HCT116 (cell line): ENCODE measurements around the gene ZNF780A. TPM values are rescaled to one million over a fixed set of nuclear protein-coding genes. Genes with fewer than 3 reads are reported as not detected.

ENCODE experiments used
- ATAC-seq: fragments of 200-7000 bp; cut with Tn5 transposase; 2 replicates; pipeline ENCODE4 v1.9.1; 2020; ENCODE audit warnings: mild to moderate bottlenecking, moderate library complexity
- BruUV-seq: library from RNA; stranded (reverse); fragments of 400-500 nt; replicated peaks from 2 replicates; lab custom pipeline; 2021; lab: Mats Ljungman, UMichigan
- CTCF ChIA-PET: fragments of 300-600 bp; sonication (Branson Sonifier 250); formaldehyde crosslinking; loops from one replicate; lab custom pipeline; 2021; ENCODE audit warnings: antibody characterized with exemption; lab: Charles Lee
- POLR2A ChIA-PET: fragments of 300-600, 350-600 bp; sonication (Branson Sonifier 250); formaldehyde crosslinking; loops from one replicate; lab custom pipeline; 2021; ENCODE audit warnings: antibody characterized with exemption; lab: Charles Lee
- RAD21 ChIA-PET, 2 experiments: fragments of 300-600 bp; sonication (Branson Sonifier 250); formaldehyde crosslinking; loops; one replicate each; lab custom pipeline; 2023; ENCODE audit warnings: low total read pairs in 2 of 2; ENCODE audit not compliant: uncharacterized antibody in 2 of 2, unreplicated experiment in 2 of 2, low non-redundant PET in 1 of 2; lab: Charles Lee
- DNase-seq: peaks from one replicate; pipeline ENCODE4 v3.0.0-alpha.2; 2010; ENCODE audit warnings: low read depth, low spot score
- H2AFZ ChIP-seq: fragments of 200-600 bp; shearing (Covaris generic), sonication (generic); 2 replicates; pipeline ENCODE4 v1.6.1; 2017; ENCODE audit warnings: low read depth, mixed run types, mixed read lengths, antibody characterized with exemption, low read length; ENCODE audit not compliant: poor library complexity, severe bottlenecking
- H3K27ac ChIP-seq: 2 replicates; pipeline ENCODE4 v1.5.1; 2012; ENCODE audit warnings: low read depth, low read length
- H3K27me3 ChIP-seq: fragments of 200-600 bp; sonication (generic); 2 replicates; pipeline ENCODE4 v1.6.1; 2016; ENCODE audit warnings: mixed run types, low read length, mixed read lengths; ENCODE audit not compliant: insufficient read depth
- H3K36me3 ChIP-seq, 2 experiments: fragments of 200-500 bp in 1 of 2; fragments of 200-600 bp in 1 of 2; sonication (Bioruptor generic) in 1 of 2; sonication (generic) in 1 of 2; 2 replicates each; pipeline versions ENCODE4 v1.5.1 to v1.6.1; 2014 to 2016; ENCODE audit warnings: low read length in 2 of 2, inconsistent platforms in 1 of 2, mixed read lengths in 1 of 2, mixed run types in 1 of 2; ENCODE audit not compliant: insufficient read depth in 2 of 2, control insufficient read depth in 1 of 2
- H3K4me1 ChIP-seq, 2 experiments: fragments of 200-600 bp in 1 of 2; sonication (generic) in 1 of 2; 2 replicates each; pipeline versions ENCODE4 v1.5.1 to v1.6.1; 2012 to 2017; ENCODE audit warnings: low read length in 2 of 2, inconsistent platforms in 1 of 2, mild to moderate bottlenecking in 1 of 2, mixed read lengths in 1 of 2, mixed run types in 1 of 2, moderate library complexity in 1 of 2; ENCODE audit not compliant: insufficient read depth in 2 of 2, control insufficient read depth in 1 of 2
- H3K4me2 ChIP-seq: fragments of 200-600 bp; sonication (generic); 2 replicates; pipeline ENCODE4 v1.6.1; 2017; ENCODE audit warnings: mixed run types, low read length, mixed read lengths
- H3K4me3 ChIP-seq, 2 experiments: fragments of 200-600 bp in 1 of 2; sonication (generic) in 1 of 2; replicated peaks in 1 of 2; 2 replicates each; pipeline ENCODE4 v1.5.1; 2011 to 2016; ENCODE audit warnings: low read length in 2 of 2, control low read depth in 1 of 2, low read depth in 1 of 2, mild to moderate bottlenecking in 1 of 2, mixed read lengths in 1 of 2, mixed run types in 1 of 2
- H3K79me2 ChIP-seq: fragments of 200-600 bp; sonication (generic); 2 replicates; pipeline ENCODE4 v1.6.1; 2017; ENCODE audit warnings: mild to moderate bottlenecking, mixed run types, low read length, moderate library complexity, mixed read lengths; ENCODE audit not compliant: insufficient read depth
- H3K9ac ChIP-seq: fragments of 200-600 bp; sonication (generic); 2 replicates; pipeline ENCODE4 v1.6.1; 2016; ENCODE audit warnings: low read length, mixed read lengths
- H3K9me2 ChIP-seq: fragments of 200-600 bp; sonication (generic), shearing (Covaris generic); 2 replicates; pipeline ENCODE4 v1.6.1; 2017; ENCODE audit warnings: mixed run types, mild to moderate bottlenecking, moderate library complexity; ENCODE audit not compliant: insufficient read depth
- H3K9me3 ChIP-seq, 2 experiments: fragments of 200-500 bp in 1 of 2; fragments of 200-600 bp in 1 of 2; sonication (Bioruptor generic) in 1 of 2; sonication (generic) in 1 of 2; 2 replicates each; pipeline ENCODE4 v1.6.1; 2014 to 2017; ENCODE audit warnings: low read length in 2 of 2, mixed read lengths in 2 of 2, inconsistent platforms in 1 of 2, low read depth in 1 of 2, mild to moderate bottlenecking in 1 of 2, mixed run types in 1 of 2, moderate library complexity in 1 of 2; ENCODE audit not compliant: control insufficient read depth in 1 of 2, insufficient read depth in 1 of 2
- H4K20me1 ChIP-seq: fragments of 200-600 bp; sonication (generic), shearing (Covaris generic); 2 replicates; pipeline ENCODE4 v1.6.1; 2017; ENCODE audit warnings: mixed run types, mild to moderate bottlenecking, moderate library complexity; ENCODE audit not compliant: insufficient read depth
- CBX3 ChIP-seq: IDR thresholded peaks from 2 replicates; pipeline ENCODE4 v1.6.1; 2012; ENCODE audit warnings: low read depth
- CTCF ChIP-seq, 3 experiments: fragments of 200-600 bp in 1 of 3; sonication (generic) in 1 of 3; IDR thresholded peaks in 2 of 3; conservative IDR thresholded peaks in 1 of 3; 2 replicates each; pipeline ENCODE4 v1.5.1; 2012 to 2017; ENCODE audit warnings: low read depth in 2 of 3, low read length in 2 of 3, antibody characterized with exemption in 1 of 3, borderline replicate concordance in 1 of 3, control low read depth in 1 of 3, mild to moderate bottlenecking in 1 of 3, mixed read lengths in 1 of 3, mixed run types in 1 of 3, moderate library complexity in 1 of 3; ENCODE audit not compliant: insufficient read depth in 1 of 3
- EGR1 ChIP-seq: IDR thresholded peaks from 2 replicates; pipeline ENCODE4 v1.6.1; 2012; ENCODE audit warnings: low read depth
- ELF1 ChIP-seq: IDR thresholded peaks from 2 replicates; pipeline ENCODE4 v1.6.1; 2012; ENCODE audit warnings: low read depth, borderline replicate concordance
- JUND ChIP-seq: IDR thresholded peaks from 2 replicates; pipeline ENCODE4 v1.6.1; 2012
- MAX ChIP-seq: IDR thresholded peaks from 2 replicates; pipeline ENCODE4 v1.6.1; 2012
- POLR2AphosphoS5 ChIP-seq: IDR thresholded peaks from 2 replicates; pipeline ENCODE4 v1.6.1; 2011; ENCODE audit warnings: mild to moderate bottlenecking, low read depth, low read length, moderate library complexity
- SIN3A ChIP-seq: IDR thresholded peaks from 2 replicates; pipeline ENCODE4 v1.6.1; 2012; ENCODE audit warnings: low read depth
- SP1 ChIP-seq: IDR thresholded peaks from 2 replicates; pipeline ENCODE4 v1.6.1; 2012; ENCODE audit warnings: low read depth
- YY1 ChIP-seq: IDR thresholded peaks from 2 replicates; pipeline ENCODE4 v1.6.1; 2011; ENCODE audit warnings: low read length, low read depth, moderate library complexity, mild to moderate bottlenecking; ENCODE audit not compliant: insufficient replicate concordance; ENCODE audit errors: extremely low read depth
- ZFX ChIP-seq: fragments of 450-650 bp; IDR thresholded peaks from 2 replicates; pipeline ENCODE4 v1.6.1; 2017
- intact Hi-C: fragments of 100-400 bp; cut with micrococcal nuclease; formaldehyde crosslinking; loops from 2 replicates; pipeline ENCODE4 v1.10.0; 2022
- total RNA-seq: library from RNA; stranded (reverse); gene quantifications from one replicate; pipeline ENCODE4 v1.2.1, GENCODE V29; 2021; ENCODE audit not compliant: unreplicated experiment
- TF ChIP-seq, protein P1 (sequence below): IDR thresholded peaks from 2 replicates; pipeline ENCODE4 v1.6.1; 2011; ENCODE audit warnings: mild to moderate bottlenecking, low read length, moderate library complexity; ENCODE audit not compliant: insufficient replicate concordance; ENCODE audit errors: extremely low read depth
- TF ChIP-seq, protein P2 (sequence below): IDR thresholded peaks from 2 replicates; pipeline ENCODE4 v1.6.1; 2012; ENCODE audit warnings: low read depth

ZNF780A gene
- total RNA-seq, 1 experiment from 2014 or later: 18.9 TPM

GRCh38 chr19:40110570-40110969 lies 19.8 kb upstream of the ZNF780A start:
- H3K4me2 ChIP-seq: no peak overlapping the region
- ChIA-PET POLR2A (no interaction called here), RAD21 (no interaction called here)
- no peaks in the 10 kb centered on the region for H3K4me1 ChIP-seq
- BruUV-seq: no TSS peak
- no peaks in the 10 kb centered on the region for H3K27me3 ChIP-seq
- H3K9me2 ChIP-seq: no peaks in the 10 kb centered on the region
- no peak for TF ChIP-seq EGR1
- TF ChIP-seq SIN3A: no peak
- no peak for TF ChIP-seq SP1
- no peak for TF ChIP-seq CBX3
- TF ChIP-seq POLR2AphosphoS5: no peak
- TF ChIP-seq, all 23 proteins: peak for 0
- H3K27ac ChIP-seq: no peak overlapping the region
- no peak overlapping the region for H3K4me3 ChIP-seq
- H3K36me3 ChIP-seq: no peaks in the 10 kb centered on the region
- H3K79me2 ChIP-seq: no peaks in the 10 kb centered on the region
- H4K20me1 ChIP-seq: no peaks in the 10 kb centered on the region
- no peak overlapping the region for H3K9ac ChIP-seq
- peaks cover 0 to 6% of the 10 kb centered on the region in 2 experiments; a peak in 1 of 4 replicates for H3K9me3 ChIP-seq
- DNase-seq: no peak
- CTCF ChIA-PET: no interaction called here
- no peak for ATAC-seq
- no peak overlapping the region for H2AFZ ChIP-seq
- intact Hi-C loops: no loop called here

DNA sequence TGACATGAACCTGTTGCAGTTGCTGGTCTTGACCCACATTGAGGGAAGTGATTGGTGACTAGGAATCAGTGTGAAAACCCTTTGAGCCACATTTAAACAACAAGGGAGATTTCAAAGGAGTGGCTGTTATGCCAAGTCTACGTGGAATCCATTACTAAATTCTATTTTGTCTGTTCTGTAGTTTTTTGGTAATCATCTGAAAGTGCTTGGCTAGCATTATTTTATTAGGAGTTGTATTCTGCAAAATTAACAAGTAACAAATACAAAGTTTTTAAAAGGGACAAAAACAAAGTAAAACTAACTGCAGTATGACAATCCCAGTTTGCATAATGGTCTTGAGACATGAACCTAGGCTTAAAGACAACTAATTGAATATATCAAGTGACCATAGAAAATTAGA lies 14.0 kb upstream of the ZNF780A start:
- no TSS peak for BruUV-seq
- ChIA-PET POLR2A (no interaction called here), RAD21 (no interaction called here), CTCF (interaction anchor here (0.7 kb wide), 1 partner anchor 431 kb away, joined by 3 read pairs; no protein-coding TSS in a partner anchor)
- no peak overlapping the region for H3K9ac ChIP-seq
- no peak overlapping the region for H3K27ac ChIP-seq
- DNase-seq (no peak), ATAC-seq (no peak)
- H3K27me3 ChIP-seq: no peaks in the 10 kb centered on the region
- H3K9me2 ChIP-seq: no peaks in the 10 kb centered on the region
- H3K4me3 ChIP-seq: no peak overlapping the region
- intact Hi-C loops: no loop called here
- H4K20me1 ChIP-seq: no peaks in the 10 kb centered on the region
- H3K4me2 ChIP-seq: no peak overlapping the region
- no peaks in the 10 kb centered on the region for H3K36me3 ChIP-seq
- H2AFZ ChIP-seq: no peak overlapping the region
- no peaks in the 10 kb centered on the region for H3K4me1 ChIP-seq
- H3K9me3 ChIP-seq: no peaks in the 10 kb centered on the region
- H3K79me2 ChIP-seq: no peaks in the 10 kb centered on the region
- TF ChIP-seq CBX3 (no peak), YY1 (no peak), JUND (no peak), ELF1 (no peak), MAX (no peak), CTCF (IDR thresholded peaks at IDR 0.05 in 2 of 3, conservative IDR thresholded peaks at IDR 0.05 in 1 of 3; ENCODE audit: borderline replicate concordance in 1 of 3, insufficient read depth in 1 of 3, low read depth in 2 of 3, low read length in 2 of 3) (no peak), ZFX (no peak)
- TF ChIP-seq, protein P1, sequence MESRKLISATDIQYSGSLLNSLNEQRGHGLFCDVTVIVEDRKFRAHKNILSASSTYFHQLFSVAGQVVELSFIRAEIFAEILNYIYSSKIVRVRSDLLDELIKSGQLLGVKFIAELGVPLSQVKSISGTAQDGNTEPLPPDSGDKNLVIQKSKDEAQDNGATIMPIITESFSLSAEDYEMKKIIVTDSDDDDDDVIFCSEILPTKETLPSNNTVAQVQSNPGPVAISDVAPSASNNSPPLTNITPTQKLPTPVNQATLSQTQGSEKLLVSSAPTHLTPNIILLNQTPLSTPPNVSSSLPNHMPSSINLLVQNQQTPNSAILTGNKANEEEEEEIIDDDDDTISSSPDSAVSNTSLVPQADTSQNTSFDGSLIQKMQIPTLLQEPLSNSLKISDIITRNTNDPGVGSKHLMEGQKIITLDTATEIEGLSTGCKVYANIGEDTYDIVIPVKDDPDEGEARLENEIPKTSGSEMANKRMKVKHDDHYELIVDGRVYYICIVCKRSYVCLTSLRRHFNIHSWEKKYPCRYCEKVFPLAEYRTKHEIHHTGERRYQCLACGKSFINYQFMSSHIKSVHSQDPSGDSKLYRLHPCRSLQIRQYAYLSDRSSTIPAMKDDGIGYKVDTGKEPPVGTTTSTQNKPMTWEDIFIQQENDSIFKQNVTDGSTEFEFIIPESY: no peak
- TF ChIP-seq, protein P2, sequence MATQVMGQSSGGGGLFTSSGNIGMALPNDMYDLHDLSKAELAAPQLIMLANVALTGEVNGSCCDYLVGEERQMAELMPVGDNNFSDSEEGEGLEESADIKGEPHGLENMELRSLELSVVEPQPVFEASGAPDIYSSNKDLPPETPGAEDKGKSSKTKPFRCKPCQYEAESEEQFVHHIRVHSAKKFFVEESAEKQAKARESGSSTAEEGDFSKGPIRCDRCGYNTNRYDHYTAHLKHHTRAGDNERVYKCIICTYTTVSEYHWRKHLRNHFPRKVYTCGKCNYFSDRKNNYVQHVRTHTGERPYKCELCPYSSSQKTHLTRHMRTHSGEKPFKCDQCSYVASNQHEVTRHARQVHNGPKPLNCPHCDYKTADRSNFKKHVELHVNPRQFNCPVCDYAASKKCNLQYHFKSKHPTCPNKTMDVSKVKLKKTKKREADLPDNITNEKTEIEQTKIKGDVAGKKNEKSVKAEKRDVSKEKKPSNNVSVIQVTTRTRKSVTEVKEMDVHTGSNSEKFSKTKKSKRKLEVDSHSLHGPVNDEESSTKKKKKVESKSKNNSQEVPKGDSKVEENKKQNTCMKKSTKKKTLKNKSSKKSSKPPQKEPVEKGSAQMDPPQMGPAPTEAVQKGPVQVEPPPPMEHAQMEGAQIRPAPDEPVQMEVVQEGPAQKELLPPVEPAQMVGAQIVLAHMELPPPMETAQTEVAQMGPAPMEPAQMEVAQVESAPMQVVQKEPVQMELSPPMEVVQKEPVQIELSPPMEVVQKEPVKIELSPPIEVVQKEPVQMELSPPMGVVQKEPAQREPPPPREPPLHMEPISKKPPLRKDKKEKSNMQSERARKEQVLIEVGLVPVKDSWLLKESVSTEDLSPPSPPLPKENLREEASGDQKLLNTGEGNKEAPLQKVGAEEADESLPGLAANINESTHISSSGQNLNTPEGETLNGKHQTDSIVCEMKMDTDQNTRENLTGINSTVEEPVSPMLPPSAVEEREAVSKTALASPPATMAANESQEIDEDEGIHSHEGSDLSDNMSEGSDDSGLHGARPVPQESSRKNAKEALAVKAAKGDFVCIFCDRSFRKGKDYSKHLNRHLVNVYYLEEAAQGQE: no peak
